AG04449 (cell line): Measurements from ENCODE around the gene PBX3.

Experiments used
- CTCF ChIA-PET: fragments of 350-600 bp; formaldehyde crosslinking; extraction: SDS; loops from one replicate; lab custom pipeline; 2021; ENCODE audit warnings: antibody characterized with exemption; lab: Yijun Ruan, JAX
- POLR2A ChIA-PET: fragments of 400-600, 350-600 bp; formaldehyde crosslinking; extraction: SDS; loops from one replicate; lab custom pipeline; 2020; ENCODE audit warnings: antibody characterized with exemption, inconsistent platforms; lab: Yijun Ruan, JAX
- DNase-seq: peaks from one replicate; pipeline ENCODE4 v3.0.0-alpha.2; 2010; ENCODE audit warnings: low read depth, low spot score
- H3K4me3 ChIP-seq: 2 replicates; pipeline ENCODE4 v1.5.1; 2011; ENCODE audit warnings: low read depth, mild to moderate bottlenecking, control low read depth, low read length
- TF ChIP-seq, protein P1 (sequence below): IDR thresholded peaks from one replicate; pipeline ENCODE4 v1.5.1; 2011; ENCODE audit warnings: mild to moderate bottlenecking, moderate library complexity, low read length, control low read depth, inconsistent platforms; ENCODE audit not compliant: insufficient read depth; ENCODE audit errors: missing control alignments

The PBX3 gene

DNA sequence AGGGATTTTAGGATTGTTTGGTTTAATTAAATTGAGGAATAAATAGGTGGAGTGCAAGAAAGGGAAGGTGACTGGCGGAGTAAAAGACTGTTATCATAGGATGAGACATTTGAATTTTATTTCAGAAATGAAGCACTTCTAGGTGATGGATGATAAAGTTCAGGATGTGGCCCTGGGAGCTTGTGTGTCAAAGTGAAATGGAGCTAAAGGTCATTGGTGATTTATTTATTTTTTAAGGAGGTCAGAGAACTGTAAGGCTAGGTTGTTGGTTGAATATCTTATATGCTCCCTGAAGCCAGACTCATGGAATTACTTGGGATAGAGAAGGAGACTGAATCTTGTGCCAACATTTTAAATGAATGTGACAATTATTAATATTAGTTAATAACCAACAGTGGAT lies 40.5 kb downstream of the PBX3 start:
- ChIA-PET CTCF (no interaction called here), POLR2A (no interaction called here)
- H3K4me3 ChIP-seq, result no peak overlapping the region
- TF ChIP-seq, protein P1, sequence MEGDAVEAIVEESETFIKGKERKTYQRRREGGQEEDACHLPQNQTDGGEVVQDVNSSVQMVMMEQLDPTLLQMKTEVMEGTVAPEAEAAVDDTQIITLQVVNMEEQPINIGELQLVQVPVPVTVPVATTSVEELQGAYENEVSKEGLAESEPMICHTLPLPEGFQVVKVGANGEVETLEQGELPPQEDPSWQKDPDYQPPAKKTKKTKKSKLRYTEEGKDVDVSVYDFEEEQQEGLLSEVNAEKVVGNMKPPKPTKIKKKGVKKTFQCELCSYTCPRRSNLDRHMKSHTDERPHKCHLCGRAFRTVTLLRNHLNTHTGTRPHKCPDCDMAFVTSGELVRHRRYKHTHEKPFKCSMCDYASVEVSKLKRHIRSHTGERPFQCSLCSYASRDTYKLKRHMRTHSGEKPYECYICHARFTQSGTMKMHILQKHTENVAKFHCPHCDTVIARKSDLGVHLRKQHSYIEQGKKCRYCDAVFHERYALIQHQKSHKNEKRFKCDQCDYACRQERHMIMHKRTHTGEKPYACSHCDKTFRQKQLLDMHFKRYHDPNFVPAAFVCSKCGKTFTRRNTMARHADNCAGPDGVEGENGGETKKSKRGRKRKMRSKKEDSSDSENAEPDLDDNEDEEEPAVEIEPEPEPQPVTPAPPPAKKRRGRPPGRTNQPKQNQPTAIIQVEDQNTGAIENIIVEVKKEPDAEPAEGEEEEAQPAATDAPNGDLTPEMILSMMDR, result no peak
- no peak for DNase-seq

DNA sequence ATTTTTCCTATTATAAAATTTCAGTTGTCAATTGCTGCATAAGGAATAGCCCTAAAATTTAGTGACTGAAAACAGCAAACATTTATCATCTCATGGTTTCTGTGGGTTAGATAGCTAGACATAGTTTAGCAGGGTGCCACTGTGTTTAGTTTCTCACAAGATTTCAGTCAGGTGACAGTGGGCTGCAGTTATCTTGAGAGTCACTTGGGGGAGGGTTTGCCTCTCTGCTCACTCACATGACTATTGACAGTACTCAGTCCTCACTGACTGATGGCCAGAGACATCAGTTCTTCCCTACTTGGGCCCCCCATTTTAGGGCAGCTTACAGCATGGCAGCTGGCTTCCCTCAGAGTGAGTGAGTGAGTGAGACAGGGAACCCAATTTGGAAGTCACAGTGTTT lies 42.0 kb downstream of the PBX3 start:
- ChIA-PET CTCF (no interaction called here), POLR2A (no interaction called here)
- TF ChIP-seq, protein P1, result no peak
- DNase-seq, result no peak
- no peak overlapping the region for H3K4me3 ChIP-seq

DNA sequence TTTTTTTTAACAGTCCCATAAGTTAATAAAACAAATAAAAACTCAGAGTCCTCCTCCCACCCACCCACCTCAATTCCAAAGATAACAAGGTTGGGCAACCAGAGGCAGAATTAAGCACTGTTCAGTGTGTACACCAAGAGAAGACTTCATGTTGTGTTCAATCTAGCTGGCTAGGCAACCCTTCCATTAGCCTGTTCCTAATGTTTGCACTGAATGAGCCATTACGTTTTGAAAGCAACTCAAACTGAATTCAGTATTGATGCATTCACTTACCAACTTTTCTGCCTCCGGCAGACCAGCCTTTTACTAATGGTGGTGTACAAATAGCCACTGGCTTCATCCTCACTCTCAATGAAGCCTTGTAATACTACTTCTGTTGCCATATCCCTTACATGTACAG lies 47.5 kb downstream of the PBX3 start:
- TF ChIP-seq, protein P1, result no peak
- POLR2A ChIA-PET, result no interaction called here
- no peak overlapping the region for H3K4me3 ChIP-seq
- DNase-seq, result no peak
- CTCF ChIA-PET, result interaction anchor here (1.4 kb wide), 1 partner anchor 16 kb away, joined by 3 read pairs; no protein-coding TSS in a partner anchor

DNA sequence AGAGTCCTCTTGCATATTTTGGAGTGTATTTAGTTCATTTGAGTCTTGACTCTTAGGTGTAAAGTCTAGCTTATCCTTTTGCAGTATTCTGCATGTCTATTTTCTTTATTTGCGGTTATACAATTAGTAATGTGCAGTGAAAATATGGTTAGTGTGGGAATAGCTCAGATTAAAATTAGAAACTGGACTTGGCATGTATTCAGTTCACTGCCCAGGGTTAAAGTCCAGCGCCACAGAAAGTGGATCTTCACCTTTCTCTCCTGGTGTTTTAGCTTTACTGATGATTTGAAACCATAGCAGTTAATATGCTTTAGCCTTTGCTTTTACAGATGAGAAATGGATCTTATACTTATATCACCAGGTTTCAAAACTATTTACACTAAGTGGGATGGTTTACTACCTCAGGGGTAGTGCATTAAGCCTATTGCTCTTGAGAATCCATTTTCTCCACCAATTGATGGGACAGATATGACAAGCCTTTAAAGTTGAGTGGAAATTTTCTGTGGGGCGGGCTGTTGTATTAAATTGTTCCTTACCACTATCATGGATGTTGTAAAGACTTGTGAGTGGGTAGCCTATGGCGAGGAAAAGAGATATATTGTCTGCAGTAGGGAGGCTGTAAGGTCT lies 48.9 kb downstream of the PBX3 start:
- DNase-seq, result no peak
- ChIA-PET POLR2A (no interaction called here), CTCF (no interaction called here)
- H3K4me3 ChIP-seq, result no peak overlapping the region
- TF ChIP-seq, protein P1, result no peak

DNA sequence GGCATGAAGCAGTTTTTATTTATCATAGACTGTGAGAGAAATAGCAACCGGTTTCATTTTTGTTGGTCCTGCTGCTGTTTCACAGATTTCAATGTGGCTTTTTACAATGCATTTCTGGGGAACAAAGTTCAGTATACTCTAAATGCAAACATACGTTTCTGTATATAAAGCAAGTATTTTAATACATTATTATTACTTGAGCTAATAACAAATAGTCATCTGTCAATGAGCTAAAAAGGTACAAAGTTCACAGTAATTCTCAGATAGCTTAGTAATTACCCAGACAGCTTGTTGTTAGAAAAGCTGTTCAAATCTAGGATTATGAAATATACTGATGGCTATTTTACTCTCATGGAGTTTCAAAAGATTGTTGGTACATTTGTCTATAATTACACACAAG lies 50.8 kb downstream of the PBX3 start:
- POLR2A ChIA-PET, result no interaction called here
- H3K4me3 ChIP-seq, result no peak overlapping the region
- CTCF ChIA-PET, result interaction anchor here (0.7 to 1.0 kb wide), 2 partner anchors 25 to 239 kb away, joined by 3 to 4 read pairs; no protein-coding TSS in a partner anchor
- DNase-seq, result no peak
- TF ChIP-seq, protein P1, result no peak

DNA sequence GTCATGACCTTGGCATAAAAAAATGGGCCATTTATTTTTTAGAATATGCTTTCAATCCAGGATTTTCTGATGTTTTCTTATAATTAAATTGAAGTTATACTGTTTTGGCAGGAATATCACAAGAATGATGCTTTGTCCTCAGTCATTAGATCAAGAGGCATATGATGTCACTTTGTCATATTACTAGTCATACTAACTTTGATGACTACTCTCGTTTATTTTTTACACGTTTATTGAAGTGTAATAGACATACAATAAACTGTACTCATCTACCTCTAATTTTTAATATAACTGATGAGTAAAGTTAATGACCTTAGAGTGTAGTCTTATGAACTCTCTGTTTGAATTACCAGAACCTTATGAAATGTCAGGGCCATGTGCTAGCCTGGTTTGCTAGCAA lies 56.4 kb downstream of the PBX3 start:
- DNase-seq, result no peak
- ChIA-PET CTCF (no interaction called here), POLR2A (no interaction called here)
- H3K4me3 ChIP-seq, result no peak overlapping the region
- TF ChIP-seq, protein P1, result no peak
